Nasal cavity respiratory epithelium epithelial cell of viscerocranial mucosa (primary cell): Measurements from ENCODE around the gene FSD1L. TPM values are rescaled to one million over a fixed set of nuclear protein-coding genes. Genes with fewer than 3 reads are reported as not detected.

Experiments used
- total RNA-seq: library from RNA; depleted of rRNA; stranded (reverse); fragments of >200 nt; gene quantifications from 2 replicates; pipeline ENCODE4 v1.2.3, GENCODE V29; 2014

Gene FSD1L
- total RNA-seq: 2.7 and 8.4 TPM in 2 replicates

GRCh38 chr9:105447814-105448812 lies at the start of gene FSD1L:
TSS of gene FSD1L (plus strand) at chr9:105448034. CDS start at chr9:105448221, 187 bp downstream.

GRCh38 chr9:105557804-105558610 lies 110.2 kb downstream of the FSD1L start, which contains the start of gene FKTN:
TSS of gene FKTN (plus strand) at chr9:105558131. CDS start at chr9:105575033, 16,902 bp downstream.

Other genes with a start within 250 kb of the FSD1L start
- 36.6 and 74.0 TPM in 2 replicates for gene SLC44A1, start 203.4 kb upstream of the FSD1L start, total RNA-seq
- gene FKTN, start 110.1 kb downstream of the FSD1L start, total RNA-seq: 24.6 and 34.8 TPM in 2 replicates
- not detected in 2 replicates for gene TAL2, start 214.4 kb downstream of the FSD1L start, total RNA-seq
- 30.1 and 37.3 TPM in 2 replicates for gene TMEM38B, start 246.5 kb downstream of the FSD1L start, total RNA-seq